ENCODE results near the gene ABO. TPM values are rescaled to one million over a fixed set of nuclear protein-coding genes. Genes with fewer than 3 reads are reported as not detected.
"Not testable (repeated sequence)": the region's sequence is repeated elsewhere in the genome, so short reads cannot be mapped to it uniquely, and the experiment has no call there.

The ABO gene
- total RNA-seq, 2 donors from 2014 or later, result 58.0 to 77.7 TPM

GRCh38 chr9:133301253-133302230 is 26.5 kb upstream of the ABO start:
- TF ChIP-seq CTCF (IDR thresholded peaks at IDR 0.05), result no peak
- no peak overlapping the region for H3K9ac ChIP-seq (ENCODE audit: low read depth in 2 of 2, low read length in 2 of 2)
- no peaks in the 10 kb centered on the region for H3K9me3 ChIP-seq
- no peak for DNase-seq
- H3K4me3 ChIP-seq, result no peak overlapping the region
- H3K36me3 ChIP-seq, result no peaks in the 10 kb centered on the region
- H3K4me1 ChIP-seq, result no peaks in the 10 kb centered on the region
- intact Hi-C loops (cut with DNase I), result no loop called here
- no peak overlapping the region for H3K27ac ChIP-seq
- no peaks in the 10 kb centered on the region for H3K27me3 ChIP-seq

- H3K4me1 ChIP-seq; H3K36me3 ChIP-seq; H3K9me3 ChIP-seq; intact Hi-C loops (cut with DNase I); H3K9ac ChIP-seq (ENCODE audit: low read depth in 2 of 2, low read length in 2 of 2); H3K27me3 ChIP-seq; H3K4me3 ChIP-seq; H3K27ac ChIP-seq; DNase-seq: not testable (repeated sequence)
Observed at GRCh38 chr9:133299996-133300395, 25.0 kb upstream of the ABO start.

DNA sequence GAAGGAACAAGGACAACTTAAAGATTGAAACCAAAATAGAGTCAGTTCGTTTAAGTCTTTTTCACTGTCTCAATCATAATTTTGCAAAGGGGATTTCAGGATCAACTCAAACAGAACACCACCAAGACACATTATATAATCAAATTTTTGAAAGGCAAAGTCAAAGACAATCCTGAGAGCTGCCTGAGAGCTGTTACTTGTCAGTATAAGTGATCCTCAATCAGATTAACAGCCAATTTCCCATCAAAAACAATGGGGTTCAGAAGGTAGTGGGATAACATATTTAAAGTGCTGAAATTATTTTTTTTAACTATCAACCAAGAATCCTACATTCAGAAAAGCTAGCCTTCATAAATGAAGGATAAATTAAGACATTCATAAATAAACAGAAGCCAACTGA is 19.3 kb upstream of the ABO start:
- no peak overlapping the region for H3K9ac ChIP-seq (ENCODE audit: low read depth in 2 of 2, low read length in 2 of 2)
- no peak for DNase-seq
- H3K27me3 ChIP-seq, result no peaks in the 10 kb centered on the region
- H3K9me3 ChIP-seq, result no peaks in the 10 kb centered on the region
- H3K4me1 ChIP-seq, result no peaks in the 10 kb centered on the region
- H3K36me3 ChIP-seq, result no peaks in the 10 kb centered on the region
- H3K27ac ChIP-seq, result no peak overlapping the region
- H3K4me3 ChIP-seq, result no peak overlapping the region
- TF ChIP-seq CTCF (IDR thresholded peaks at IDR 0.05), result no peak
- intact Hi-C loops (cut with DNase I), result no loop called here

- H3K9me3 ChIP-seq, result no peaks in the 10 kb centered on the region
- no peak overlapping the region for H3K4me3 ChIP-seq
- no peaks in the 10 kb centered on the region for H3K36me3 ChIP-seq
- no peak overlapping the region for H3K9ac ChIP-seq (ENCODE audit: low read depth in 2 of 2, low read length in 2 of 2)
- intact Hi-C loops (cut with DNase I), result no loop called here
- no peak overlapping the region for H3K27ac ChIP-seq
- DNase-seq, result no peak
- no peaks in the 10 kb centered on the region for H3K27me3 ChIP-seq
- no peak for TF ChIP-seq CTCF (IDR thresholded peaks at IDR 0.05)
- H3K4me1 ChIP-seq, result no peaks in the 10 kb centered on the region
Observed at GRCh38 chr9:133290751-133291302, 15.8 kb upstream of the ABO start.

GRCh38 chr9:133286523-133286922 is 11.5 kb upstream of the ABO start:
- intact Hi-C loops (cut with DNase I), result loop anchor here (10.0 kb wide), 1 partner anchor 102 kb away; no protein-coding TSS in a partner anchor

More at GRCh38 chr9:133286523-133286922, 11.5 kb upstream of the ABO start:
- no peak for TF ChIP-seq CTCF (IDR thresholded peaks at IDR 0.05)
- Histone ChIP-seq H3K4me3 (no peak overlapping the region), H3K36me3 (no peaks in the 10 kb centered on the region), H3K4me1 (peaks cover 8% of the 10 kb centered on the region), H3K9me3 (no peaks in the 10 kb centered on the region), H3K9ac (ENCODE audit: low read depth in 2 of 2, low read length in 2 of 2) (no peak overlapping the region), H3K27ac (no peak overlapping the region), H3K27me3 (no peaks in the 10 kb centered on the region)
- no peak for DNase-seq

Measured in colonic mucosa (tissue), 4 donors.